Measurements from ENCODE around the gene CUBN.

The CUBN gene

DNA sequence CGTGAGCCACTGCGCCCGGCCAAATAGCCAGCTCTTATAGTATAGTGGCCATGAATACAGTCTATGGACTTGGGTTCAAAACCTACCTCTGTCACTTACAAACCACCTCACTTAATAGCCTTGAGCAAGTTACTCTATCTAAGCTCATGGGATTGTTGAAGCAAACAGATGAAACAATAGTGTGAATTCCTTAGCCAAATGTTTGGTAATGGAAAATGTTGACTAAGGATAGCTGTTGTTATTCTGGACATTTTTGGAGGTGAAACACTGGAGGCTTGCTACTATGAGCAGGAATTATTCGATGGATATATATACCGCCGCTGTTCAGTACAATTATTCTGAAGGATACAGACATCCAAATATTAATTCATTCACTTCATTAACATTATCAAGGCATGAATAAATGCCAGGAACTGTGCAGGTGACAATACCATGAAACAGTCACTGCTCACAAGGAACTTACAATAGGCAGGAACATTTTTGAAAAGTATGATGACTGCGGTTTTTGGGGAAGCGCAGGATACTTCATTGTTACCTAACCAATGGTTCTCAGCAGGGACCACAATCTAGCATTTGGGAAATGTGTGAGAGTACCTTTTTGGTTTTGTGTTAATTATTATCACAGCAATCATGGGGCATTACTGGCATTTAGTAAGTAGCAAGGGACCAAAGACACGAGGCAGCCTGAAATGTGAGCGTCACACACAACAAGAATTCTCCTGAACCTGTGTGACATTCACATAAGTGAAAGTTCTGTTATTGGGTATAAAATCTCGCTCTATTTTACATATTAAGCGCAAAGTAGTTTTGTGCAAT, 55.7 kb downstream of the CUBN start:
- DNase-seq (ENCODE audit: low read depth in 3 of 3): no peak

DNA sequence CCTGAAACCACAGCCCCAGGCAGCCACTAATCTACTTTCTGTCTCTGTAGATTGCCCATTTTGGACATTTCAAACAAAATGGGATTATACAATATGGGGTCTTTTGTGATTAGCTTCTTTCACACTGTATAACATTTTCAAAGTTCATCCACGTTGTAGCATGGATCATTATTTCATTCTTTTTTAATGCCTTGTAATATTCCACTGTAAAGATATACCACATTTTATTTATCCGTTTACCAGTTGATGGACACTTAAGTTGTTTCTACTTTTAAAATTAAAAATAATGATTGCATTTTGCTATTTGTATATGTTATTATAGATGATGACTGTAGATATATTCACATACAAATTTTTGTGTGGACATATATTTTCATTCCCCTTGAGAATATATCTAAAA, 60.7 kb downstream of the CUBN start:
- DNase-seq (ENCODE audit: low read depth in 3 of 3): no peak

GRCh38 chr10:17067376-17068264, 62.0 kb downstream of the CUBN start:
- DNase-seq (ENCODE audit: low read depth in 3 of 3): no peak

DNA sequence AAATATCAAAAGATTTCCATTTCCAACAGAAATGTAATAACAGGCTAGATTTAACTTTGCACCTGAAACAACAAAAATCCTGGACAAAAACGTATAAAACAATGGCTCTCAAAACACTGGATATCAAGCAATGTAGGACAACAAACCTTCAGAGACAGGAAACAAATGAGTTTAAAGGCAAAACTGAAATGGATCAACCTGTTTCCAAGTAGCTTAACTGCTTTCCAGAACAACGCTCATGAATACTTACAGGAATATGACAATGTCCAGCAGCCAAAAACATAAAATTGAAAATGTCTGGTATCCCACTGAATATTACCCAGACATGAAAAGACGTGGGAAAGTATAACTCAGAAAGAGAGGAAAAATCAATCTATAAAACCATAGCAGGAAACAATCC, 62.8 kb downstream of the CUBN start:
- DNase-seq (ENCODE audit: low read depth in 3 of 3): no peak

DNA sequence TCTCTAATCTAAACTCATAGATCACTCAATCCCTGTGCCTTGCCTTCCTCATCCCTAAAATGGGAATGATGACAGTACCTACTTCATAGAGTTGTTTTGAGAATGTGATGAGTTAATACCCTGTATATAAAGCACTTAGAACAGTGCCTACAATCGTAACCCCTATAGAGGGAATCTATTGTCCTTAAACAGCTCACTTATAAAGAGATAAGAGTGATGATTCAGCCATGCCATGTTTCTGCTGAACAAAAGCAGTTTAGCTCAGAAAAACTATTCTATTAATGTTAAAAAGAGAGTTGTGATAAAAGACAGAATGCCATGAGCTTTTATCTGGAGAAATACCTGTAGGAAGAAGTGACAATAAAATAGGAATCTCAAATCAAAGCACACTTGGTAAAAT, 63.6 kb downstream of the CUBN start:
- no peak for DNase-seq (ENCODE audit: low read depth in 3 of 3)

DNA sequence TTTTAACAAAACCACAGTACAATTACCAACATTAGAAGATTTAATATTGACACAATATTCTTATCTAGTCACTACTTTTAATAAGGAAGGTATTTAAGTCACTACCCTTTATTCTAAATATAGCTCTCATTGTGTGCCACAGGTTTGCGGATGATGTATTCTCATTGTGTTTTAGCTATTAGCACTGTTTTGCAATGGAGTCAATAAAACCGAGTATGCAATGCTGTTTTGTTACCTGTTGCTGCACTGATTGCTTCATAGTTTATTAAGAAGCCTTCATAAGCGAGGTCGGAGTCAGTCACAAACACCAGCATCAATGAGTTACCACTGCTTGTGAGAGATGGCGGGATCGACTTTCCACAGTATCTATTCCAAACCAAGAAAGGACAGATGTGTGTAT, 64.3 kb downstream of the CUBN start:
- DNase-seq (ENCODE audit: low read depth in 3 of 3): no peak

GRCh38 chr10:17064435-17064834, 65.2 kb downstream of the CUBN start:
- DNase-seq (ENCODE audit: low read depth in 3 of 3): no peak

DNA sequence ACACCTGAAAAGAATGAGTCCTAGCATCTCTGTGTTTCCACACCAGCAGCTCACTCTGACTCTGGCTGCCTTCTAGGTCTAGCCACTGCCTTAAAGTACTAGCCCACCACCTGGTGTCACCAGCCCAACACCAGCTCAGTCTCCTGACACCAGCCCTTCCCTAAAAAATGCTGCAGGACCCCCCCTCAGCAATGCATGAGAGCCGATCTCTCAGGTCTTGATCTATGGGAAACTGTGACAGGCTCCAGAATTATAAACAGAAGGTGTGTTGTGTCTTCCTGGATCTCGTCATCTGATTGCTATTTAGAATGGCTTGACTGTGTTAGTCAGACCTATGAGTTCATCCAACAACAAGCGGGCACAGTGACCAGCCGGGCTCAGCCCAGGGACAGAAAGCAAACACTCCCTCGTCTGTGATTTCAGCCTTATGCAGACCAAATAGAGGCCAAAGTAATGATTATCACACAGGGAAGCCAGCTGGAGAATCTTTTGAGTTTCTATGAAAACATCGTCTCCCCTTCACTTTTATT, 66.6 kb downstream of the CUBN start:
- DNase-seq (ENCODE audit: low read depth in 3 of 3): no peak

GRCh38 chr10:17062493-17062892, 67.1 kb downstream of the CUBN start:
- DNase-seq (ENCODE audit: low read depth in 3 of 3): no peak

DNA sequence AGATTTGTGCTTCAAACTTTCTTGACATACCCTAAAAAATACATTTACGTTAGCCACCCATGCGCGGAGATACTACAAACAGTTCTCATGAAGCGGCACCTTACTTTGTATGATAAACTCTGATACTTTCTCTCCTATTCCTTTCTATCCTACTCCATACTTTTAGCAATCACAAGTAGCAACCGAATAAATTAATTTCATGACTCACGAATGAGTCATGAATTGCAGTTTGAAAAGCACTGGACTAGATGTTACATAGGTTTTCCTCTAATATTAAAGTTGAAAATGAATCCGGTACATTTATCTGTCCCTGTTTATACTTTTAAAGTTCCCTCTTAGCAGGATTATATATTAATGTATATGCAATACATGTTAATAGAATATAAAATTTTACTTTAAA, 67.6 kb downstream of the CUBN start:
- DNase-seq (ENCODE audit: low read depth in 3 of 3): no peak

DNA sequence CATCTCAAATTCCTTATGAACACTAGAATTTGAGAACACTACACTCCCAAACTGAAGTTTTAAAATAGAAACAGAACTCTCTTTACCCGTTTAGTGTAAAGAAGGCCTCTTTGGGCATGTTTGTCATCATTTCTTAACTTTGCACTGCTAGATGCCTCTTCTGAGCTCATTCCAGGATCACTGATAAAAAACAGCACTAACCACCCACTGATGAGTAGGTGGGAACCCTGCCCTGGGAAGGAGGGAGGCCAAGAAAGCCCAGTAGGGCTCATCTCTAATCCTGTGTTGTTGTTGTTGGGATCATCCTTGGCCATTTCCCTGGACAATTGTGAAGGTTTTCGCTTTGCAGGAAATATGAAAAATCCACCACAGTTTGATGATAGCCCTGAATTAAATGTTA, 68.2 kb downstream of the CUBN start:
- no peak for DNase-seq (ENCODE audit: low read depth in 3 of 3)

- DNase-seq (ENCODE audit: low read depth in 3 of 3): no peak
Measured at GRCh38 chr10:17060289-17060688, 69.3 kb downstream of the CUBN start.

GRCh38 chr10:17059197-17059688, 70.4 kb downstream of the CUBN start:
- no peak for DNase-seq (ENCODE audit: low read depth in 3 of 3)

DNA sequence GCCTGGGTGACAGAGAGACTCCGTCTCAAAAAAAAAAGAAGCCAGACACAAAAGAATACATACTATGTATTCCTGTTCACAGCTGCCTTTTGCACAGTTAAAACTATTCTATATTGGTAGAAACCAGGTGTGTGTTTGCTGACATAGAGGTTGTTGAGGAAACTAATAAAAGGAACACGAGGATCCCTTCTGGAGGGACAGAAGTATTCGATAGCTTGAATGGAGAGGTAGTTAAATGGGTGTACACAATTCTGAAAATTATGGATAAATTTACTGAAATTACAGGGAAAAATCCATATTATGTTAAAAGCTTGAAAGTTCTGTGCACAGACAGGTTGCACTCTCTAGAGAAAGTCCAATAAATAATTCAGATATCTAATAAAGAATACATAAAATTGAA, 71.5 kb downstream of the CUBN start:
- no peak for DNase-seq (ENCODE audit: low read depth in 3 of 3)

GRCh38 chr10:17056781-17057428, 72.7 kb downstream of the CUBN start:
- DNase-seq (ENCODE audit: low read depth in 3 of 3): no peak

DNA sequence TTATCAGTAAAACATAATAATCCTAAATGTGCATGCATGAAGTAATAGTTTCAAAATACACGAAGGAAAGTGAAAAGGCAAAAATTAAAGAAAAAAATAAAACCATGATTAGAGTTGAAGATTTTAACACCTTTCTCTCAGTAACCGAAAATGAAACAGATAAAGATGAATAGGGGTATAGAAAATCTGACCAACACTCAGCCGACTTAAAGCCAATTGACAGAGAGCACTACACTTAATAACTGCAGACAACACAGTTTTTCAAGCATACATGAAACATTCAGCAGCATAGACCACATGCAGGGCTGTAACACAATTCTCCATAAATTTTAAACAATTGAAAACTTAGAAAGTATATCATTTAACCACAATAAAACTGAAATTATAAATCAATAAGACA, 76.1 kb downstream of the CUBN start:
- DNase-seq (ENCODE audit: low read depth in 3 of 3): no peak

DNA sequence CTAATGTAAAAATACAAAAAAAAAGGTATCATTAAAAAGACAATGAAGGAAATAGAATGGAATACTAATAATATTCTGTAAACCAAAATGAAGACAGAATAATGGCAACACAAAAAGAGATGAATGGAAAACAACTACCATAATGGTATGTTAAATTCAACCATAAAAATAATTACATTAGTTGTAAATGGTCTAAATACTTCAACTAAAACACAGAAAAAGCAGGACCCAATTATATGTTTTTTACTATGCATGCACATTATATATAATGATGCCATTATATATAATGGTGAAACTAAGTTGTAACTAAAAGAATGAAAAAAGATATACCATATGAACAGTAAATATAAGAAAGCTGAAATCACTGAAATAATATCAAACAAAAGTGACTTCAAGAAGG, 76.5 kb downstream of the CUBN start:
- DNase-seq (ENCODE audit: low read depth in 3 of 3): no peak

DNA sequence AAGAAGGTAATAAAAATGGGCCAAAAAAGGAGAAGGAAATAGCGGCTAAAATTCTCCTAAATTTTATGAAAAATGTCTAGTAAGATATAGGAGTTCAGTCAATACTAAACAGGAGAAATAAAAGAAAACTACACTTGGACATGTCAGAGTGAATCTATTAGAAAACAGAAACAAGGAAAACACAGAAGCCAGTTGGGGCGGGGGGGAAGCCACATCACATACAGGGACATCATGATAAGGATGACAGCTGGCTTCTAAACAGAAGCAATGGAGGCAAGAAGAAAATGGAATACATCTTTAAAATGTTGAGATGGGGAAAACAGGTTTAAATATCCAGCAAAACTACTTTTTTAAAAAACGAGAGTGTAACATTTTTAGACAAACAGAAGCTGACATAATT, 77.8 kb downstream of the CUBN start:
- no peak for DNase-seq (ENCODE audit: low read depth in 3 of 3)

DNA sequence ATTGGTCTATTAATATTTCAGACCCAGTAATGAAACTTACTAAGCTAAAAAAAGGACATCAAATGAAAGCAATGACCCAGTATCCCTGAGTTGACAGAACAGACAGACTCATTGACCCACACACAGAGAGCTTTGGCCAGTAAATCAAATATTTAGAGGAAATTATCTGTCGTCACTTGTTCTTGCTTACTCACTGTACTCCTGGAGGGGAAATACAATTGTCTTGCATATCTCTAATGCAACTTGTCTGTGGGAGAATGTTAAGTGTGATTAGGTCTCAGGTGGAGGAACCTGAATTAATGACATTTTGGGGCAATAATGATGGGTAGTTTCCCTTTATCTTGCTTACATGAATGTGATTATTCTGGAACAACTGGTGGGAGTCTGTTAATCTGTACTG, 80.4 kb downstream of the CUBN start:
- DNase-seq (ENCODE audit: low read depth in 3 of 3): no peak

DNA sequence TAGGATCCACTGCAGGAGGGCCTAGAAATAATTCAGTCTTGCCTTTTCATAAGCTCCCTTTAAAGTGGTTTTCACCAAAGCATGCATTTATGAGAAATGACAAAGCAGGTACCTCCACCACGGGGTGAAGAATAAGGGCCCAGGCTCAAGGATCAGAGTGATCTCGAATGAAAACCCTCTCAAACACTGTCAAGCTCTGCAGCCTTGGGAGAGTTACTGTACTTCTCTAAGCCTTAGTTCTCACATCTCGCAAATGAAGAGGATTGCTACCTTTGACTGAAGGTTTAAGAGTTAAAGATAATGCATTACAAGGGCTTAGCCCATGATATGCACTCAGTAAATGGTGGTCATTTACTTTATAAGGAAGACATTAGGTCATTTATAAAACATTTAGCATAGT, 81.7 kb downstream of the CUBN start:
- no peak for DNase-seq (ENCODE audit: low read depth in 3 of 3)

GRCh38 chr10:17046989-17047388, 82.6 kb downstream of the CUBN start:
- DNase-seq (ENCODE audit: low read depth in 3 of 3): no peak

DNA sequence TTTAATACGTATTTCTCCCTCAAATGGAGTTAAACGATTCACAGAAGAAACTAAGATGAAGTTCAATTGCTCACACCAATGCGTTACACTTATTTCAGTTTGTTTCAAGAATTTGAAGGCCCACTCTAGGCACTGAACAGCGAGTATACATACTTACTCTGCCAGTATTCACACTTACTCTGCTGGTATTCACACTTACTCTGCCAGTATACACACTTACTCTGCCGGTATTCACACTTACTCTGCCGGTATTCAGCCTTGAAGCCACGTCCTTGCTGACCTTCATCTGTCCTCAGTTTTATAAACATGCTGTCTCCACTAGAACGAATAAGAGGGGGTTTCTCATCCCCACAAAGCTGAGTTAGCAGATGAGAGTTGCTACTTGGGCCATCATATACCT, 86.0 kb downstream of the CUBN start:
- DNase-seq (ENCODE audit: low read depth in 3 of 3): no peak

All from stimulated activated CD4-positive, alpha-beta T cell treated with anti-CD3 and anti-CD28 coated beads, TNF-alpha, amount 100 ng/mL, for 48 hours (primary cell).